ENCODE measurements around the gene CCNE1. TPM values are rescaled to one million over a fixed set of nuclear protein-coding genes. Genes with fewer than 3 reads are reported as not detected.
"Not testable (repeated sequence)": the region's sequence is repeated elsewhere in the genome, so short reads cannot be mapped to it uniquely, and the experiment has no call there.

Gene CCNE1
- total and polyA plus RNA-seq, 4 donors: 6.3 to 9.9 (median 7.8) TPM

- Histone ChIP-seq H3K4me1 (ENCODE audit: control insufficient read depth, insufficient read depth, low read length) (peaks cover 8% of the 10 kb centered on the region), H3K9me3 (ENCODE audit: control insufficient read depth, insufficient read depth, low read length) (no peaks in the 10 kb centered on the region), H3K27me3 (ENCODE audit: control insufficient read depth, insufficient read depth, low read length) (no peaks in the 10 kb centered on the region), H3K27ac (ENCODE audit: low read depth, low read length) (no peak overlapping the region), H3K36me3 (ENCODE audit: control insufficient read depth, insufficient read depth, low read length) (no peaks in the 10 kb centered on the region), H3K4me3 (ENCODE audit: low read depth, low read length) (no peak overlapping the region)
- DNase-seq (ENCODE audit: low read depth in 4 of 6, low spot score in 6 of 6): no peak
- 76% methylated on average over 8 of the region's 12 CpGs for WGBS (ENCODE audit: insufficient coverage)
Observed at GRCh38 chr19:29800100-29800825, 11.5 kb upstream of the CCNE1 start.

GRCh38 chr19:29803951-29804350 lies 7.8 kb upstream of the CCNE1 start:
- not testable (repeated sequence) for H3K27ac ChIP-seq (ENCODE audit: low read depth, low read length); H3K27me3 ChIP-seq (ENCODE audit: control insufficient read depth, insufficient read depth, low read length); DNase-seq (ENCODE audit: low read depth in 4 of 6, low spot score in 6 of 6); H3K4me3 ChIP-seq (ENCODE audit: low read depth, low read length); H3K36me3 ChIP-seq (ENCODE audit: control insufficient read depth, insufficient read depth, low read length); H3K9me3 ChIP-seq (ENCODE audit: control insufficient read depth, insufficient read depth, low read length)
- 84% methylated on average over 5 of the region's 13 CpGs for WGBS (ENCODE audit: insufficient coverage)
- peaks cover 14% of the 10 kb centered on the region for H3K4me1 ChIP-seq (ENCODE audit: control insufficient read depth, insufficient read depth, low read length)

- Histone ChIP-seq H3K27ac (ENCODE audit: low read depth, low read length) (no peak overlapping the region), H3K4me3 (ENCODE audit: low read depth, low read length) (no peak overlapping the region), H3K4me1 (ENCODE audit: control insufficient read depth, insufficient read depth, low read length) (peaks cover 14% of the 10 kb centered on the region), H3K27me3 (ENCODE audit: control insufficient read depth, insufficient read depth, low read length) (no peaks in the 10 kb centered on the region), H3K36me3 (ENCODE audit: control insufficient read depth, insufficient read depth, low read length) (no peaks in the 10 kb centered on the region), H3K9me3 (ENCODE audit: control insufficient read depth, insufficient read depth, low read length) (no peaks in the 10 kb centered on the region)
- no peak for DNase-seq (ENCODE audit: low read depth in 4 of 6, low spot score in 6 of 6)
- WGBS (ENCODE audit: insufficient coverage): 76% methylated on average over 3 of the region's 3 CpGs
Observed at GRCh38 chr19:29804493-29804892, 7.3 kb upstream of the CCNE1 start.

GRCh38 chr19:29805031-29805965 lies 6.5 kb upstream of the CCNE1 start:
- Histone ChIP-seq H3K36me3 (ENCODE audit: control insufficient read depth, insufficient read depth, low read length) (no peaks in the 10 kb centered on the region), H3K4me1 (ENCODE audit: control insufficient read depth, insufficient read depth, low read length) (peaks cover 14% of the 10 kb centered on the region)

GRCh38 chr19:29806098-29806866 lies 5.5 kb upstream of the CCNE1 start:
- Histone ChIP-seq H3K9me3 (ENCODE audit: control insufficient read depth, insufficient read depth, low read length) (no peaks in the 10 kb centered on the region), H3K27ac (ENCODE audit: low read depth, low read length) (no peak overlapping the region), H3K36me3 (ENCODE audit: control insufficient read depth, insufficient read depth, low read length) (no peaks in the 10 kb centered on the region), H3K4me3 (ENCODE audit: low read depth, low read length) (no peak overlapping the region), H3K27me3 (ENCODE audit: control insufficient read depth, insufficient read depth, low read length) (no peaks in the 10 kb centered on the region), H3K4me1 (ENCODE audit: control insufficient read depth, insufficient read depth, low read length) (peaks cover 20% of the 10 kb centered on the region)
- peak in 2 of 6 donors; percentile 57 to 62 for DNase-seq (ENCODE audit: low read depth in 4 of 6, low spot score in 6 of 6)
- 67% methylated on average over 3 of the region's 10 CpGs for WGBS (ENCODE audit: insufficient coverage)

More at GRCh38 chr19:29805031-29805965, 6.5 kb upstream of the CCNE1 start:
- no peaks in the 10 kb centered on the region for H3K9me3 ChIP-seq (ENCODE audit: control insufficient read depth, insufficient read depth, low read length)
- H3K27me3 ChIP-seq (ENCODE audit: control insufficient read depth, insufficient read depth, low read length): no peaks in the 10 kb centered on the region
- 69% methylated on average over 18 of the region's 18 CpGs for WGBS (ENCODE audit: insufficient coverage)
- DNase-seq (ENCODE audit: low read depth in 4 of 6, low spot score in 6 of 6): no peak
- no peak overlapping the region for H3K4me3 ChIP-seq (ENCODE audit: low read depth, low read length)
- no peak overlapping the region for H3K27ac ChIP-seq (ENCODE audit: low read depth, low read length)

- WGBS (ENCODE audit: insufficient coverage): 94% methylated on average over 6 of the region's 6 CpGs
- Histone ChIP-seq H3K27ac (ENCODE audit: low read depth, low read length) (no peak overlapping the region), H3K9me3 (ENCODE audit: control insufficient read depth, insufficient read depth, low read length) (no peaks in the 10 kb centered on the region), H3K36me3 (ENCODE audit: control insufficient read depth, insufficient read depth, low read length) (no peaks in the 10 kb centered on the region), H3K27me3 (ENCODE audit: control insufficient read depth, insufficient read depth, low read length) (no peaks in the 10 kb centered on the region), H3K4me1 (ENCODE audit: control insufficient read depth, insufficient read depth, low read length) (peaks cover 20% of the 10 kb centered on the region), H3K4me3 (ENCODE audit: low read depth, low read length) (no peak overlapping the region)
- DNase-seq (ENCODE audit: low read depth in 4 of 6, low spot score in 6 of 6): no peak
Observed at GRCh38 chr19:29807178-29807577, 4.6 kb upstream of the CCNE1 start.

GRCh38 chr19:29807870-29808405 lies 3.9 kb upstream of the CCNE1 start:
- peaks cover 25% of the 10 kb centered on the region for H3K4me1 ChIP-seq (ENCODE audit: control insufficient read depth, insufficient read depth, low read length)
- H3K27me3 ChIP-seq (ENCODE audit: control insufficient read depth, insufficient read depth, low read length): no peaks in the 10 kb centered on the region
- no peak overlapping the region for H3K4me3 ChIP-seq (ENCODE audit: low read depth, low read length)
- WGBS (ENCODE audit: insufficient coverage): 100% methylated on average over 4 of the region's 8 CpGs
- H3K36me3 ChIP-seq (ENCODE audit: control insufficient read depth, insufficient read depth, low read length): peaks cover 2% of the 10 kb centered on the region
- H3K27ac ChIP-seq (ENCODE audit: low read depth, low read length): no peak overlapping the region
- DNase-seq (ENCODE audit: low read depth in 4 of 6, low spot score in 6 of 6): no peak
- no peaks in the 10 kb centered on the region for H3K9me3 ChIP-seq (ENCODE audit: control insufficient read depth, insufficient read depth, low read length)

- no peak overlapping the region for H3K4me3 ChIP-seq (ENCODE audit: low read depth, low read length)
- no peaks in the 10 kb centered on the region for H3K27me3 ChIP-seq (ENCODE audit: control insufficient read depth, insufficient read depth, low read length)
- 80% methylated on average over 3 of the region's 3 CpGs for WGBS (ENCODE audit: insufficient coverage)
- DNase-seq (ENCODE audit: low read depth in 4 of 6, low spot score in 6 of 6): no peak
- peaks cover 26% of the 10 kb centered on the region for H3K4me1 ChIP-seq (ENCODE audit: control insufficient read depth, insufficient read depth, low read length)
- no peak overlapping the region for H3K27ac ChIP-seq (ENCODE audit: low read depth, low read length)
- H3K9me3 ChIP-seq (ENCODE audit: control insufficient read depth, insufficient read depth, low read length): no peaks in the 10 kb centered on the region
- H3K36me3 ChIP-seq (ENCODE audit: control insufficient read depth, insufficient read depth, low read length): peaks cover 2% of the 10 kb centered on the region
Observed at GRCh38 chr19:29809795-29810503, 1.8 kb upstream of the CCNE1 start.

- peaks cover 2% of the 10 kb centered on the region for H3K36me3 ChIP-seq (ENCODE audit: control insufficient read depth, insufficient read depth, low read length)
- peaks cover 20% of the 10 kb centered on the region for H3K4me1 ChIP-seq (ENCODE audit: control insufficient read depth, insufficient read depth, low read length)
- DNase-seq (ENCODE audit: low read depth in 4 of 6, low spot score in 6 of 6): peak in 2 of 6 donors; percentile 13 to 35
- H3K4me3 ChIP-seq (ENCODE audit: low read depth, low read length): no peak overlapping the region
- H3K9me3 ChIP-seq (ENCODE audit: control insufficient read depth, insufficient read depth, low read length): no peaks in the 10 kb centered on the region
- H3K27me3 ChIP-seq (ENCODE audit: control insufficient read depth, insufficient read depth, low read length): no peaks in the 10 kb centered on the region
- no peak overlapping the region for H3K27ac ChIP-seq (ENCODE audit: low read depth, low read length)
- no CpG with 5 or more reads among the region's 4 CpGs for WGBS (ENCODE audit: insufficient coverage)
Observed at GRCh38 chr19:29810504-29810871, 1.3 kb upstream of the CCNE1 start.
